Karpas-422 (cell line): Measurements from ENCODE around the gene BMP7. TPM values are rescaled to one million over a fixed set of nuclear protein-coding genes. Genes with fewer than 3 reads are reported as not detected.
"Not testable (repeated sequence)": the region's sequence is repeated elsewhere in the genome, so short reads cannot be mapped to it uniquely, and the experiment has no call there.

Experiments
- DNase-seq: peaks from one replicate; pipeline ENCODE4 v3.0.0-alpha.2; 2015
- H2AFZ ChIP-seq: fragments of 200-600 bp; sonication (generic); 2 replicates; pipeline ENCODE4 v1.6.1; 2014; ENCODE audit warnings: antibody characterized with exemption, low read length, mixed read lengths
- H3K27ac ChIP-seq: fragments of 200-600 bp; sonication (generic); 2 replicates; pipeline ENCODE4 v1.5.1; 2014; ENCODE audit warnings: mild to moderate bottlenecking, low read length, moderate library complexity
- H3K27me3 ChIP-seq: fragments of 200-600 bp; sonication (generic); 2 replicates; pipeline ENCODE4 v1.6.1; 2014; ENCODE audit warnings: low read length, mixed read lengths
- H3K36me3 ChIP-seq: fragments of 200-600 bp; sonication (generic); 2 replicates; pipeline ENCODE4 v1.6.1; 2014; ENCODE audit warnings: low read length, mixed read lengths; ENCODE audit not compliant: insufficient read depth
- H3K4me1 ChIP-seq: fragments of 200-600 bp; sonication (generic); 2 replicates; pipeline ENCODE4 v1.6.1; 2014; ENCODE audit warnings: mild to moderate bottlenecking, low read length, mixed read lengths
- H3K4me2 ChIP-seq: fragments of 200-600 bp; sonication (generic); 2 replicates; pipeline ENCODE4 v1.6.1; 2014; ENCODE audit warnings: low read length, low read depth, mild to moderate bottlenecking; ENCODE audit not compliant: poor library complexity, severe bottlenecking
- H3K4me3 ChIP-seq: fragments of 200-600 bp; sonication (generic); 2 replicates; pipeline ENCODE4 v1.5.1; 2014; ENCODE audit warnings: mild to moderate bottlenecking, antibody characterized with exemption, low read length, mixed read lengths
- H3K79me2 ChIP-seq: fragments of 200-600 bp; sonication (generic); 2 replicates; pipeline ENCODE4 v1.6.1; 2014; ENCODE audit warnings: mild to moderate bottlenecking, low read length, mixed read lengths
- H3K9ac ChIP-seq: fragments of 200-600 bp; sonication (generic); 2 replicates; pipeline ENCODE4 v1.6.0; 2014; ENCODE audit warnings: low read length
- H3K9me2 ChIP-seq: fragments of 200-600 bp; sonication (generic), shearing (Covaris generic); replicated peaks from 2 replicates; pipeline ENCODE4 v1.6.0; 2014; ENCODE audit warnings: mild to moderate bottlenecking, low read length, moderate library complexity; ENCODE audit not compliant: insufficient read depth
- H3K9me3 ChIP-seq: fragments of 300-700, 200-600 bp; sonication (generic); 2 replicates; pipeline ENCODE4 v1.6.1; 2014; ENCODE audit warnings: low read length, mixed read lengths
- H4K20me1 ChIP-seq: fragments of 200-600 bp; sonication (generic); 2 replicates; pipeline ENCODE4 v1.6.1; 2014; ENCODE audit warnings: mild to moderate bottlenecking, antibody characterized with exemption, low read length, low read depth; ENCODE audit not compliant: insufficient read depth
- total RNA-seq: library from RNA; depleted of rRNA; stranded (reverse); fragments of >200 nt; shearing (Covaris generic); gene quantifications from 2 replicates; pipeline ENCODE4 v1.2.3, GENCODE V29; 2014; ENCODE audit warnings: low replicate concordance

Gene BMP7
- total RNA-seq, 1 experiment from 2014 or later, result not detected

GRCh38 chr20:57240581-57241362 is 25.7 kb downstream of the BMP7 start:
- no peak overlapping the region for H3K4me2 ChIP-seq
- no peak overlapping the region for H3K4me3 ChIP-seq
- no peaks in the 10 kb centered on the region for H3K36me3 ChIP-seq
- H2AFZ ChIP-seq, result no peak overlapping the region
- no peak for DNase-seq
- no peaks in the 10 kb centered on the region for H3K9me3 ChIP-seq
- peak overlapping the region; percentile 16; the same call in 1 of the 2 replicates for H3K9ac ChIP-seq
- H3K79me2 ChIP-seq, result no peaks in the 10 kb centered on the region
- H4K20me1 ChIP-seq, result no peaks in the 10 kb centered on the region
- H3K4me1 ChIP-seq, result peaks cover 26% of the 10 kb centered on the region
- no peaks in the 10 kb centered on the region for H3K9me2 ChIP-seq
- no peak overlapping the region for H3K27ac ChIP-seq
- no peaks in the 10 kb centered on the region; the same call in 1 of the 2 replicates for H3K27me3 ChIP-seq

GRCh38 chr20:57239725-57240124 is 26.7 kb downstream of the BMP7 start:
- DNase-seq, H2AFZ ChIP-seq, H3K4me2 ChIP-seq, H3K79me2 ChIP-seq, H4K20me1 ChIP-seq, H3K9me2 ChIP-seq, H3K9me3 ChIP-seq, H3K4me3 ChIP-seq, H3K9ac ChIP-seq, H3K27ac ChIP-seq, H3K27me3 ChIP-seq, H3K36me3 ChIP-seq: not testable (repeated sequence)
- peaks cover 18% of the 10 kb centered on the region for H3K4me1 ChIP-seq

- H2AFZ ChIP-seq, H3K9me3 ChIP-seq, H3K36me3 ChIP-seq, H4K20me1 ChIP-seq, H3K27me3 ChIP-seq, H3K9me2 ChIP-seq, DNase-seq, H3K79me2 ChIP-seq, H3K27ac ChIP-seq, H3K4me3 ChIP-seq, H3K4me2 ChIP-seq, H3K9ac ChIP-seq: not testable (repeated sequence)
- peaks cover 14% of the 10 kb centered on the region for H3K4me1 ChIP-seq
These were observed 27.1 kb downstream of the BMP7 start for GRCh38 chr20:57239324-57239723.

GRCh38 chr20:57238089-57238488 is 28.4 kb downstream of the BMP7 start:
- Histone ChIP-seq H3K9me3 (no peaks in the 10 kb centered on the region), H3K36me3 (no peaks in the 10 kb centered on the region), H3K9ac (no peak overlapping the region), H3K4me2 (no peak overlapping the region), H2AFZ (no peak overlapping the region), H3K4me1 (peaks cover 7% of the 10 kb centered on the region), H3K9me2 (no peaks in the 10 kb centered on the region), H3K27ac (no peak overlapping the region), H3K79me2 (no peaks in the 10 kb centered on the region), H3K27me3 (no peaks in the 10 kb centered on the region; the same call in 1 of the 2 replicates), H3K4me3 (no peak overlapping the region), H4K20me1 (no peaks in the 10 kb centered on the region)
- DNase-seq, result no peak

GRCh38 chr20:57237585-57237953 is 28.9 kb downstream of the BMP7 start:
- no peaks in the 10 kb centered on the region for H3K9me2 ChIP-seq
- H4K20me1 ChIP-seq, result no peaks in the 10 kb centered on the region
- peaks cover 7% of the 10 kb centered on the region for H3K4me1 ChIP-seq
- no peak overlapping the region for H3K4me2 ChIP-seq
- H3K9me3 ChIP-seq, result no peaks in the 10 kb centered on the region
- H3K4me3 ChIP-seq, result no peak overlapping the region
- no peak overlapping the region for H3K27ac ChIP-seq
- no peaks in the 10 kb centered on the region; the same call in 1 of the 2 replicates for H3K27me3 ChIP-seq
- H3K9ac ChIP-seq, result no peak overlapping the region
- no peak for DNase-seq
- no peaks in the 10 kb centered on the region for H3K36me3 ChIP-seq
- no peaks in the 10 kb centered on the region for H3K79me2 ChIP-seq
- no peak overlapping the region for H2AFZ ChIP-seq

GRCh38 chr20:57236813-57237584 is 29.4 kb downstream of the BMP7 start:
- Histone ChIP-seq H4K20me1 (no peaks in the 10 kb centered on the region), H3K9me2 (no peaks in the 10 kb centered on the region), H2AFZ (no peak overlapping the region), H3K4me2 (no peak overlapping the region), H3K9ac (no peak overlapping the region), H3K79me2 (no peaks in the 10 kb centered on the region), H3K27me3 (no peaks in the 10 kb centered on the region; the same call in 1 of the 2 replicates), H3K4me3 (no peak overlapping the region), H3K36me3 (no peaks in the 10 kb centered on the region), H3K9me3 (no peaks in the 10 kb centered on the region), H3K4me1 (peaks cover 7% of the 10 kb centered on the region), H3K27ac (no peak overlapping the region)
- DNase-seq, result no peak

- no peaks in the 10 kb centered on the region for H3K36me3 ChIP-seq
- H3K79me2 ChIP-seq, result no peaks in the 10 kb centered on the region
- no peak for DNase-seq
- no peak overlapping the region for H3K27ac ChIP-seq
- no peaks in the 10 kb centered on the region for H4K20me1 ChIP-seq
- no peak overlapping the region for H3K4me3 ChIP-seq
- H2AFZ ChIP-seq, result no peak overlapping the region
- H3K9ac ChIP-seq, result no peak overlapping the region
- no peaks in the 10 kb centered on the region; the same call in 1 of the 2 replicates for H3K27me3 ChIP-seq
- H3K4me1 ChIP-seq, result no peaks in the 10 kb centered on the region
- no peak overlapping the region for H3K4me2 ChIP-seq
- H3K9me2 ChIP-seq, result no peaks in the 10 kb centered on the region
- H3K9me3 ChIP-seq, result no peaks in the 10 kb centered on the region
These were observed 31.7 kb downstream of the BMP7 start for GRCh38 chr20:57234556-57235251.

GRCh38 chr20:57231951-57232428 is 34.5 kb downstream of the BMP7 start:
- H3K9me2 ChIP-seq, result no peaks in the 10 kb centered on the region
- H3K4me3 ChIP-seq, result no peak overlapping the region
- H3K27me3 ChIP-seq, result no peaks in the 10 kb centered on the region
- no peak overlapping the region for H3K9ac ChIP-seq
- no peak overlapping the region for H3K27ac ChIP-seq
- H4K20me1 ChIP-seq, result no peaks in the 10 kb centered on the region
- no peak overlapping the region for H3K4me2 ChIP-seq
- no peak for DNase-seq
- peaks cover 6% of the 10 kb centered on the region; the same call in 1 of the 2 replicates for H3K4me1 ChIP-seq
- H3K79me2 ChIP-seq, result no peaks in the 10 kb centered on the region
- H3K9me3 ChIP-seq, result no peaks in the 10 kb centered on the region
- H3K36me3 ChIP-seq, result no peaks in the 10 kb centered on the region
- no peak overlapping the region for H2AFZ ChIP-seq
